ENCODE data around the gene PIKFYVE. TPM values are rescaled to one million over a fixed set of nuclear protein-coding genes. Genes with fewer than 3 reads are reported as not detected.

Gene PIKFYVE
- total RNA-seq, 1 experiment from 2014 or later = 27.2 TPM

DNA sequence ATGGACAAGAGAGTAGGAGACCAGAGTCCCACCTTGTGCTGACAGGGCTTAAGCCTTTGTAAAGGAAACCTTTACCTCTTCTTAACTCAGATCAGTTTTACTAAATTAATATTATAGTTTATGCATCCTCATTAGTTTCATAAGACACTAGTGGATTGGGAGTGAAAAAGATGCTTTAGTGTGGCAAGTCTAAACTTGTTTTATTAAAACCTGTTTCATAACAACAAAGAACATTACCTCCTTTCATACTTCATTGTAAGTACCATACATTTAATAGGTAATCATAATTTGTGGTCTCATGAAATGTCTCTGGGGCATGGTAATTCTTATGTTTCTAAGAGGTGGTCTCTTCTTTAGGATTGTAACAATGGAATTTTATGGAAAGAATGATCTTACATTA, 63.4 kb downstream of the PIKFYVE start:
- H3K79me1 ChIP-seq (ENCODE audit: insufficient read depth, low read depth, low read length, poor library complexity, severe bottlenecking) = no peaks in the 10 kb centered on the region
- no peaks in the 10 kb centered on the region for H3K4me1 ChIP-seq (ENCODE audit: insufficient read depth, low read length)
- H3K27me3 ChIP-seq (ENCODE audit: insufficient read depth, low read length) = no peaks in the 10 kb centered on the region
- no peaks in the 10 kb centered on the region for H3K9me3 ChIP-seq (ENCODE audit: control insufficient read depth, low read depth, low read length)
- Mint-ChIP-seq H3K27ac (no peak overlapping the region), H3K36me3 (ENCODE audit: insufficient read depth in 1 of 3, low read depth in 3 of 3) (peaks cover 11 to 70% (median 56%) of the 10 kb centered on the region in 3 experiments; a peak in 6 of 7 replicates), H3K9me3 (no peaks in the 10 kb centered on the region), H3K27me3 (ENCODE audit: low read depth) (no peaks in the 10 kb centered on the region), H3K4me3 (no peak overlapping the region), H3K4me1 (no peaks in the 10 kb centered on the region)
- no peak overlapping the region for H2BK12ac ChIP-seq (ENCODE audit: insufficient read length, low read depth, low read length)
- H2BK15ac ChIP-seq (ENCODE audit: low read depth, low read length) = no peak overlapping the region
- no peaks in the 10 kb centered on the region for H3K23me2 ChIP-seq (ENCODE audit: insufficient read length, low read depth, low read length, poor library complexity, severe bottlenecking)
- no peak overlapping the region for H2BK20ac ChIP-seq (ENCODE audit: low read depth, low read length, poor library complexity, severe bottlenecking)
- no peak overlapping the region for H3K4ac ChIP-seq (ENCODE audit: low read depth, low read length)
- no peaks in the 10 kb centered on the region for H4K20me1 ChIP-seq (ENCODE audit: control insufficient read depth, insufficient read depth, insufficient read length)
- H2BK120ac ChIP-seq (ENCODE audit: low read depth, low read length, poor library complexity, severe bottlenecking) = no peak overlapping the region
- H4K5ac ChIP-seq (ENCODE audit: insufficient read length, low read depth, low read length) = no peak overlapping the region
- no peak overlapping the region for H4K8ac ChIP-seq (replicated peaks; ENCODE audit: insufficient read length, low read depth, low read length)
- H3K56ac ChIP-seq (ENCODE audit: insufficient read length, low read depth, low read length) = no peak overlapping the region
- H4K91ac ChIP-seq (ENCODE audit: insufficient read length, low read depth, low read length) = no peak overlapping the region
- no peak overlapping the region for H2BK5ac ChIP-seq (ENCODE audit: insufficient read length, low read length)
- TF ChIP-seq, protein P1, sequence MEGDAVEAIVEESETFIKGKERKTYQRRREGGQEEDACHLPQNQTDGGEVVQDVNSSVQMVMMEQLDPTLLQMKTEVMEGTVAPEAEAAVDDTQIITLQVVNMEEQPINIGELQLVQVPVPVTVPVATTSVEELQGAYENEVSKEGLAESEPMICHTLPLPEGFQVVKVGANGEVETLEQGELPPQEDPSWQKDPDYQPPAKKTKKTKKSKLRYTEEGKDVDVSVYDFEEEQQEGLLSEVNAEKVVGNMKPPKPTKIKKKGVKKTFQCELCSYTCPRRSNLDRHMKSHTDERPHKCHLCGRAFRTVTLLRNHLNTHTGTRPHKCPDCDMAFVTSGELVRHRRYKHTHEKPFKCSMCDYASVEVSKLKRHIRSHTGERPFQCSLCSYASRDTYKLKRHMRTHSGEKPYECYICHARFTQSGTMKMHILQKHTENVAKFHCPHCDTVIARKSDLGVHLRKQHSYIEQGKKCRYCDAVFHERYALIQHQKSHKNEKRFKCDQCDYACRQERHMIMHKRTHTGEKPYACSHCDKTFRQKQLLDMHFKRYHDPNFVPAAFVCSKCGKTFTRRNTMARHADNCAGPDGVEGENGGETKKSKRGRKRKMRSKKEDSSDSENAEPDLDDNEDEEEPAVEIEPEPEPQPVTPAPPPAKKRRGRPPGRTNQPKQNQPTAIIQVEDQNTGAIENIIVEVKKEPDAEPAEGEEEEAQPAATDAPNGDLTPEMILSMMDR (conservative IDR thresholded peaks at IDR 0.05) = no peak
- H2AK5ac ChIP-seq (ENCODE audit: insufficient read length, low read length) = no peak overlapping the region
- no peak for DNase-seq
- H3K23ac ChIP-seq (ENCODE audit: insufficient read length, low read depth, low read length) = no peak overlapping the region
- no peak overlapping the region for H2AFZ ChIP-seq (ENCODE audit: low read length)
- H3K9ac ChIP-seq (ENCODE audit: extremely low read depth, insufficient read length, low read length) = no peak overlapping the region
- no peak overlapping the region for H3K27ac ChIP-seq (ENCODE audit: insufficient read length, low read depth, low read length)
- H3K14ac ChIP-seq (ENCODE audit: insufficient read depth, low read length) = no peak overlapping the region
- H3K4me2 ChIP-seq (ENCODE audit: insufficient read depth, insufficient read length, low read length) = no peak overlapping the region
- H3T11ph ChIP-seq (ENCODE audit: low read length) = no peak overlapping the region
- no peaks in the 10 kb centered on the region for H3K79me2 ChIP-seq (ENCODE audit: insufficient read depth, low read length)
- no peak overlapping the region for H3K18ac ChIP-seq (ENCODE audit: insufficient read length, low read depth, low read length)
